ENCODE data around the gene PDE9A. TPM values are rescaled to one million over a fixed set of nuclear protein-coding genes. Genes with fewer than 3 reads are reported as not detected.
A peak's percentile ranks its signal among the peaks of the same experiment; 100 is the strongest.

The PDE9A gene
- total RNA-seq, 1 experiment from 2014 or later: 8.4 TPM

DNA sequence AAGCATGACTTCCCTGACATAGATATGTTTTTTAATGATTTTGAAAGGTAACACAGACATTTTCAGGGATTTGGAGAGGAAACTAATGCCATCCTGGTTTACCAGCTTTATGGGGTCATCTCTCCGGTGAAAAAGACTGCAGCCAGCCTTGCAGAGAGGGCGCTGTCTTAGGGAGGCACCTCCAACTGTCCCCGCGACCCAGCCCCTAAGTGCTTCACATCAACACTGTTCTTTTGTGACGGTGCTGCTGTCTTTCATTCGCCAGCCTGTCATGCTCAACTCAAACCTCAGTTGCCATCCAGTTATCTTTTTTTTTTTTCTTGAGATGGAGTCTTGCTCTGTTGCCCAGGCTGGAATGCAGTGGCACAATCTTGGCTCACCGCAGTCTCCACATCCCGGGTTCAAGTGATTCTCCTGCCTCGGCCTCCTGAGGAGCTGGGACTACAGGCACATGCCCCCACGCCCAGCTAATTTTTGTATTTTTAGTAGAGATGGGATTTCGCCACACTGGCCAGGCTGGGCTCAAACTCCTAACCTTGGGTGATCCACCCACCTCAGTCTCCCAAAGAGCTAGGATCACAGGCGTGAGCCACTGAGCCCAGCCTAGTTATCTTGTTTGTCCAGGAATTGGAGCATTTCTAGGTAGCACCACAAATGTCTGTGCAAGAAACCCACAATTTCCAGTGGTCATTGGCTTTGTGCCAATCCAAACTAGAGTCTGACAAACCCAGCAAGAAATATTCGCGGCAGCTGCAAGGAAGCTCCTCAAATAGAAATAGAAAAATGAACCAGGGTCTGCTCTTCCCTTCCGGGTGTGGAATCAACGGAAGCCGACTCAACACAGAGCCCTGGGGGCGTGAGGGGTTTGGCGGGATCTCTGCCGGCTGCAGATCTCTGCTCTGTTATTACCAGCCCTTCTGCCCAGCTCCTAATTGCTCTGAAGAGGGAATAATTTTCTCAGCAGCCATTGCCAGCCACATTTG, 24.2 kb downstream of the PDE9A start:
- Histone ChIP-seq H3K79me2 (ENCODE audit: low read depth) (no peaks in the 10 kb centered on the region), H3K4me3 (no peak overlapping the region), H3K4me2 (peak overlapping the region; percentile 26; the same call in 1 of the 2 replicates), H3K36me3 (ENCODE audit: low read depth) (no peaks in the 10 kb centered on the region), H2AFZ (no peak overlapping the region), H4K20me1 (ENCODE audit: insufficient read depth) (peaks cover 3% of the 10 kb centered on the region; the same call in 1 of the 2 replicates), H3K9me3 (ENCODE audit: insufficient read depth, low read depth) (no peaks in the 10 kb centered on the region), H3K27me3 (ENCODE audit: insufficient read depth, low read depth) (no peaks in the 10 kb centered on the region), H3K4me1 (replicated peaks; ENCODE audit: insufficient read depth) (peaks cover 9% of the 10 kb centered on the region), H3K9me2 (ENCODE audit: insufficient read depth) (no peaks in the 10 kb centered on the region), H3K27ac (no peak overlapping the region), H3F3A (ENCODE audit: insufficient read depth, low read depth) (peaks cover 9% of the 10 kb centered on the region; the same call in 1 of the 2 replicates)
- ChIA-PET CTCF (no interaction called here), POLR2A (ENCODE audit: unreplicated experiment) (interaction anchor here (0.6 kb wide), 1 partner anchor 80 kb away, joined by 4 read pairs; no protein-coding TSS in a partner anchor)
- BruUV-seq (replicated peaks): no TSS peak
- intact Hi-C loops (cut with micrococcal nuclease; ENCODE audit: unreplicated experiment): no loop called here
- TF ChIP-seq, protein P1, sequence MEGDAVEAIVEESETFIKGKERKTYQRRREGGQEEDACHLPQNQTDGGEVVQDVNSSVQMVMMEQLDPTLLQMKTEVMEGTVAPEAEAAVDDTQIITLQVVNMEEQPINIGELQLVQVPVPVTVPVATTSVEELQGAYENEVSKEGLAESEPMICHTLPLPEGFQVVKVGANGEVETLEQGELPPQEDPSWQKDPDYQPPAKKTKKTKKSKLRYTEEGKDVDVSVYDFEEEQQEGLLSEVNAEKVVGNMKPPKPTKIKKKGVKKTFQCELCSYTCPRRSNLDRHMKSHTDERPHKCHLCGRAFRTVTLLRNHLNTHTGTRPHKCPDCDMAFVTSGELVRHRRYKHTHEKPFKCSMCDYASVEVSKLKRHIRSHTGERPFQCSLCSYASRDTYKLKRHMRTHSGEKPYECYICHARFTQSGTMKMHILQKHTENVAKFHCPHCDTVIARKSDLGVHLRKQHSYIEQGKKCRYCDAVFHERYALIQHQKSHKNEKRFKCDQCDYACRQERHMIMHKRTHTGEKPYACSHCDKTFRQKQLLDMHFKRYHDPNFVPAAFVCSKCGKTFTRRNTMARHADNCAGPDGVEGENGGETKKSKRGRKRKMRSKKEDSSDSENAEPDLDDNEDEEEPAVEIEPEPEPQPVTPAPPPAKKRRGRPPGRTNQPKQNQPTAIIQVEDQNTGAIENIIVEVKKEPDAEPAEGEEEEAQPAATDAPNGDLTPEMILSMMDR (conservative IDR thresholded peaks at IDR 0.05): no peak
- TF ChIP-seq EZH2 (IDR thresholded peaks at IDR 0.05; ENCODE audit: low read depth): no peak
- peak in 1 of 2 experiments; percentile 19 for DNase-seq

DNA sequence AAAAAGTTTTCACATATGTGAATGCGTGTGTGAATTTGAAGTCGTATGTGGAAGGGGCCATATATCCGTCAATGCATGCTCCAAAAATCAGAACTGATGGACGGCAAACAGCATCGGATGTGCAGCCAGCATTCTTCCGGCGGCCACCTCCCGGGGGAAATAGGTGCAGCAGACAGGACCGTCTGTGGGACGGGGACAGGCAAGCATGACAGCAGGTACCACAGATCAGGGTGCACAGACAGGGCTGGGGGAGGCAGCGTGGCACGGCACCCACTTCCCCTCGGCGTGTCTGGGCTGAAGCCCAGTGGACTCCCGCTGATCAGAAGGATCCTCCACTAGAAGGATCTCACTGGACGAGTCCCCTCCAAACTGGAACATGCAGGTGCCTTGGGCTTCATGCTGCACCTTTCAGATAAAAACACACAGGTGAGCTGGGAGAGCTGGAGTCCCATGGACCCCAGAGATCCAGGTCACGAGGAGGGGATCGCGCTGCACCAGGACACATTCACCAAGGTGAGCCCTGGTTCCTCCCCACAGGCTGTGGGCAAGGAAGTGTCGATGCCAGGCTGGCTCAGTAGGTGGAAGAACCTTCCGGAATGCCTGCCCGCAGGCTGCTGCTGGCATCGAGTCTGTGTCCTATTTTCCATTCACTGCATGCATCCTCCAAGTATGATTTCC, 25.3 kb downstream of the PDE9A start:
- CTCF ChIA-PET: no interaction called here
- H3K9me2 ChIP-seq (ENCODE audit: insufficient read depth): no peaks in the 10 kb centered on the region
- POLR2A ChIA-PET (ENCODE audit: unreplicated experiment): no interaction called here
- H2AFZ ChIP-seq: no peak overlapping the region
- no peak overlapping the region for H3K4me2 ChIP-seq
- peaks cover 3% of the 10 kb centered on the region; the same call in 1 of the 2 replicates for H4K20me1 ChIP-seq (ENCODE audit: insufficient read depth)
- H3K9me3 ChIP-seq (ENCODE audit: insufficient read depth, low read depth): no peaks in the 10 kb centered on the region
- H3K27ac ChIP-seq: no peak overlapping the region
- no peak overlapping the region for H3K4me3 ChIP-seq
- no peaks in the 10 kb centered on the region for H3K27me3 ChIP-seq (ENCODE audit: insufficient read depth, low read depth)
- peaks cover 9% of the 10 kb centered on the region for H3K4me1 ChIP-seq (replicated peaks; ENCODE audit: insufficient read depth)
- peaks cover 9% of the 10 kb centered on the region; the same call in 1 of the 2 replicates for H3F3A ChIP-seq (ENCODE audit: insufficient read depth, low read depth)
- no peaks in the 10 kb centered on the region for H3K36me3 ChIP-seq (ENCODE audit: low read depth)
- BruUV-seq (replicated peaks): no TSS peak
- H3K79me2 ChIP-seq (ENCODE audit: low read depth): no peaks in the 10 kb centered on the region
- DNase-seq: no peak
- intact Hi-C loops (cut with micrococcal nuclease; ENCODE audit: unreplicated experiment): no loop called here
- TF ChIP-seq EZH2 (IDR thresholded peaks at IDR 0.05; ENCODE audit: low read depth): no peak
- TF ChIP-seq, protein P1 (conservative IDR thresholded peaks at IDR 0.05): no peak

DNA sequence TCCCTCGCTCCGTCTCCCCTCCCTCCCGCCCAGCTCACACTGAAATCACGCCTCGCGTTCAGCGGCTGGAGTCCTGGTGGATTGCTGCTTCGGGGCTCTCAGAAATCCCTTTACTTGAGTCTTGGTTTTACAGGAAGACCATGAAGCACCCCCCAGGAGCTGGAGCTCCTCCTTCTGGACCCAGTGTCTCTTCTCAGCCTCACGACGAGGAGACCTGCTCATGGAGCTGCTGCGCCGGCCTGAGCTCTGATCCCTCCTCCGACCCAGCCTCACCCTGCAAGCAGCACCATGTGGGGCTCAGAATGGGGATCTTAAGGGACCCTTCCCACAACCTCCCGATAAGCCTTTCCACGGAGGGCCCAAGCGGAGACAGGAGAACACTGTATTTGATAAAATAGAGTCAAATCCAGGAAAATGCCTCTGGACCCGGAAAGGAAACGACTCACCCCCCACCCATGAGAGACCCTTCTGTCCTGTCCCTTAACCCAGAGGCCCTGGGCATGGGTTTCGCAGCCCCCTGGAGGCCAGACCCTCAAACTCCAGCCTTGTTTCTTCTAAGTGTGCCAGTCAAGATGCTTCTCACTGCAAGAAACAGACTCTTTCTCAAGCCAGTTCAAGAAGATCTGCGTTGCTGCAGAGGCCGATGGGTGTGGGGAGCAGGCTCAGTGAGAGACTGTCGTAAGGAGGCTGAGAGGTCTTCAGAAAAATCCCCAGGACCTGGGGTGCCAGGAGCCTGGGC, 26.1 kb downstream of the PDE9A start:
- no peaks in the 10 kb centered on the region for H3K9me3 ChIP-seq (ENCODE audit: insufficient read depth, low read depth)
- no peak for DNase-seq
- intact Hi-C loops (cut with micrococcal nuclease; ENCODE audit: unreplicated experiment): no loop called here
- POLR2A ChIA-PET (ENCODE audit: unreplicated experiment): no interaction called here
- no peaks in the 10 kb centered on the region for H3K9me2 ChIP-seq (ENCODE audit: insufficient read depth)
- TF ChIP-seq EZH2 (IDR thresholded peaks at IDR 0.05; ENCODE audit: low read depth): no peak
- TF ChIP-seq, protein P1 (conservative IDR thresholded peaks at IDR 0.05): no peak
- peaks cover 9% of the 10 kb centered on the region; the same call in 1 of the 2 replicates for H3F3A ChIP-seq (ENCODE audit: insufficient read depth, low read depth)
- H3K79me2 ChIP-seq (ENCODE audit: low read depth): no peaks in the 10 kb centered on the region
- no TSS peak for BruUV-seq (replicated peaks)
- H3K36me3 ChIP-seq (ENCODE audit: low read depth): no peaks in the 10 kb centered on the region
- peaks cover 9% of the 10 kb centered on the region for H3K4me1 ChIP-seq (replicated peaks; ENCODE audit: insufficient read depth)
- no peak overlapping the region for H3K27ac ChIP-seq
- H2AFZ ChIP-seq: no peak overlapping the region
- CTCF ChIA-PET: no interaction called here
- no peaks in the 10 kb centered on the region for H3K27me3 ChIP-seq (ENCODE audit: insufficient read depth, low read depth)
- no peak overlapping the region for H3K4me3 ChIP-seq
- H4K20me1 ChIP-seq (ENCODE audit: insufficient read depth): peaks cover 3% of the 10 kb centered on the region; the same call in 1 of the 2 replicates
- H3K4me2 ChIP-seq: no peak overlapping the region
